HG03060 (cell line): ENCODE data around the gene SDR39U1.
A peak's percentile ranks its signal among the peaks of the same experiment; 100 is the strongest.

Experiments
- ATAC-seq: cut with Tn5 transposase; IDR thresholded peaks from one replicate; pipeline ENCODE4 v1.9.1; 2021; ENCODE audit warnings: low read depth, moderate number of reproducible peaks; ENCODE audit not compliant: unreplicated experiment

SDR39U1 gene

GRCh38 chr14:24430143-24430681 lies 12.4 kb downstream of the SDR39U1 start:
- ATAC-seq, result peak; percentile 15

DNA sequence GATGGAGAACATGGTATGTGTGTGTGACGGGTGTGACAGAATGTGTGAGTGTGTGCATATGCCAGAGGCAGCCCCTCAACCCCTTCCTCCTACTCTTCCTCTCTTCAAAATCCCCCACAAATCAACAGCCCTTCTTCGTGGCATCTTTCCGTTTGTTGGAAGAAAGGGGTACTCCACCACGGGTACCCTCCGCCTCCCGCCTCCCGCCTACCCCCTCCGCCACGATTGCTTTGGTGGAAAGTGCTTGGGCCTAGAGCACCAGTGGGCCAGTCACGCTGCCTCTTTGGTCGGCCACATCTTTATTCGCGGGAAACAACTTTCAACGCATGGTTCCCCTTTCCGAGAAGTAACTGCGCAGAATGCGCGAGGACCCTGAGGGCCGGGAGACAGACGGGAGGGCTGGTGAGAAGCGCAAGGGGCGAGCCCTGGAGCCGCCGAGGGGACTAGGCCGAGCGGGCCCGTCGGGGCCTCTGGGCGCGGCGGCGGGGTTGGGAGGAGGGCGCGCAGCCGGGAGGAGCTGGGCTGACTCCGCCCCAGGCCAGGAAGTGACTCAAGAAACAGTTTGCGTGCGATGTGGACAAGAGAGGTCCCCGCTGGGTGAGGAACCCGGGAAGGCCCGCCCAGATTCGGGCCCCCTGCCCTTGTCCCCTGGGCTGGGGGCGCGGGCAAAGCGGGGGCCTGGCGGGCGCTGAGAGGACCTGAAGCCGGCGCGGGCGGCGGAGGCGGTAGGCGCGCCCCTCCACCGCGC lies 13.0 kb downstream of the SDR39U1 start, which contains the start of the genes CBLN3 and KHNYN:
Gene CBLN3, minus strand, starts transcription at position 274 of the 748 bp plus-strand sequence. CDS start 614 bp downstream, outside the sequence.
Gene KHNYN, plus strand, starts transcription at position 560 of the 748 bp plus-strand sequence. CDS start 777 bp downstream, outside the sequence.
- peak; percentile 63 for ATAC-seq

DNA sequence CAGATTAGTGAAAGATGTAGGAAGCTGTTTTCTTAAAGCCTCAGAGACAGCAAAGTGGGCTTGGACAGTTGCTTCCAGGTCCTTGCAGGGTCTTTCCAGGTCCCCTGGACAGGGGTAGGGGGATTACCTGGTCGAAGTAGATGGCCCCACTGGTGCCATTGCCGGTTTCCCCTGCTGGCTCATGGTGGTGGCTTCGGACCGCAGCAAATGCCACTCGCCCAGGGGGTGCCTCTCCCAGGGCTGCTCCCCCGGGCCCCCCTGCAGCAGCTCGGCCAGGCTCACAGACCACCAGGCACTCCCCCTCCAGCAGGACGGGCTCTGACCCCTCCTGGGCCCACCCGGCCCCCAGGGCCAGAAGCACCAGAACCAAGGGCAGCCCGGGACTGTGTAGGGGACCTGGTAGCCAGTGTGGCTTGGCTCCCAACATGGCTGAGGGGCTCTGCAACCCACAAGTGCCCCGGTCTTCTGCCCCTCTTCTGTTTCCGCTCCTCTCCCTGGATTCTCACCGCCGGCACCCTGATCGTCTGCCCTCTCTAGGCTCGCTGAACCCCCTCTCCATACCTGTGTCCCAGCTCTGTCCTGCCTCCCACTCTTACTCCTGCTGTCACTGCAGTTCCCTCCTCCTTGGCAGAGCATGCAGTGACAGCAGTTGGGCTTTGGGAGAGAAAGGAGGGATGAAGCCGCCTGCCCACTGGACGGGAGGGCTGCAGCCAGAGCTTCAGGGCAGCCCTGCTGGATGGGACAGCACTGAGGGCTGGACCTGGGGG lies 13.8 kb downstream of the SDR39U1 start:
- ATAC-seq, result no peak

- ATAC-seq, result no peak
Observed at GRCh38 chr14:24427537-24428508, 14.8 kb downstream of the SDR39U1 start.

- no peak for ATAC-seq
Observed at GRCh38 chr14:24426912-24427536, 15.6 kb downstream of the SDR39U1 start.

DNA sequence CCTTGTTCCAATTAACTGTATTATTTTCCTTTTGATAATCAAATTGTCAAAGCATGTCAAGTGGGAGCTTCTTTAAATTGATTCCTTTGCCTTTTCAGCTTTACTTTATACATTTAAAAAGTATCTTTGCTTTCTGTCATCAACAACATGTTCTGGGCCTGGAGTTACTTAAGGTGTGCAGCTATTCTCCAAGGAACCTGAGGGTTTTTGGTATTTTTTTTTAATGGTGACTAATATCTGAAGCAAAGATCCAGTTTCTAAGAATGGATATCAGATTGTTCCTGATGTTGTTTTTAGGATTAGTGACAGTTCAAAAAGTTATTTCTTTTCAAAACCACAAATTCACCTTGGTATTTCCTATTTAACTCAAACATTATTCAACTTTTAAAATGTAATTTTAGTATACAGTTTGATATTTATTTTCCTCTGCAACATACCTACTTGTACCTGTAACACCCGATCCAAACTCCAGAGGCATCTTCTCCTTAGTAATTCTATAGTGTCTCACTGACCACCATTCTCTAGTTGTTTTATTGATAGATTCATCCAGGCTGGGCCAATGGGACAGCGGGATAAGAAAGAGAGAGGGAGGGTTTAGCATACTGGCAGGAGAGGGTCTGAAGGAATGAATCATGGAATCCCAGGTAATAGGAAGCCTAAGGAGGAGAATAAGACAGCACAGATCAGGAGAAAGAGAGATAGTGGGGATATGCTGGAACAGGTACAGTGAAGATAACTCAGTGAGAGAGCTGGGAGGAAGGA lies 16.2 kb downstream of the SDR39U1 start:
- no peak for ATAC-seq

GRCh38 chr14:24425704-24426103 lies 16.9 kb downstream of the SDR39U1 start:
- no peak for ATAC-seq

- ATAC-seq, result no peak
Observed at GRCh38 chr14:24422694-24423601, 19.6 kb downstream of the SDR39U1 start.

- no peak for ATAC-seq
Observed at GRCh38 chr14:24422261-24422660, 20.3 kb downstream of the SDR39U1 start.

DNA sequence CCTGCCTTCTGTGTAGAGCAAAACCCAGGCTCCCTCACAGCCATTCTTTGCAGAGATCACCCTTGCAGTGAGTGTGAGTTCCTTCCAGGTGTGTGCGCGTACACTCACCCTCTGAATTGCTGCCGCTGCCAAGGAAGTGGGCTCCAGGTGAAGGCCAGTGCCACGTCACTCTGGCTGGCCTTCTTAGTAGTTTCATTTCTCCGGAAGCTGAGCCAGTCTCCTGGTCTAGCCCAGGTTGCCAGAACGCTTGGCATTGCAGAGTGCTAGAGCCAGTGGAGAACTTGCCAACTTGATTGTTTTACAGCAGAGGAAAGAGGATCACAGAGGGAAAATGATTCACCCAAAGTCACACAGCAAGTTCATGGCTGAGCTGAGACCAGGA lies 24.1 kb downstream of the SDR39U1 start:
- no peak for ATAC-seq

GRCh38 chr14:24417832-24418491 lies 24.6 kb downstream of the SDR39U1 start:
- no peak for ATAC-seq

- no peak for ATAC-seq
Observed at GRCh38 chr14:24416932-24417619, 25.5 kb downstream of the SDR39U1 start.

DNA sequence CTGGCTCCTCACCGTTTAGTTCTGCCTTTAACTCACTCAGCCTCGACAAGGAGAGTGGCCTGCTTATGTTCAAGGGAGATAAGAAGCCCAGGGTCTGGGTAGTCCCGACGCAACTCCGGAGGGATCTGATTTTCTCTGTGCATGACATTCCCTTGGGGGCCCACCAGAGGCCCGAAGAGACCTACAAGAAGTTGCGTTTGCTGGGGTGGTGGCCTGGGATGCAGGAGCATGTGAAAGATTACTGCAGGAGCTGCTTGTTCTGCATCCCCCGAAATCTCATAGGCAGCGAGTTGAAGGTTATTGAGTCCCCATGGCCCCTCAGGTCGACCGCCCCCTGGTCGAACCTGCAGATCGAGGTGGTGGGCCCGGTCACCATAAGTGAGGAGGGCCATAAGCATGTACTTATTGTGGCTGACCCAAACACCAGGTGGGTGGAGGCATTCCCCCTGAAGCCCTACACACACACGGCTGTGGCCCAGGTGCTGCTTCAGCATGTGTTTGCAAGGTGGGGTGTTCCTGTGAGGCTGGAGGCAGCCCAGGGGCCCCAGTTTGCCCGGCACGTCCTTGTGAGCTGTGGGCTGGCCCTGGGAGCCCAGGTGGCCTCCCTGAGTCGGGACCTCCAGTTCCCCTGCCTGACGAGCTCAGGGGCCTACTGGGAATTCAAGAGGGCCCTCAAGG lies 26.2 kb downstream of the SDR39U1 start:
- ATAC-seq, result no peak

GRCh38 chr14:24415421-24416253 lies 26.9 kb downstream of the SDR39U1 start:
- ATAC-seq, result no peak

GRCh38 chr14:24414732-24415420 lies 27.7 kb downstream of the SDR39U1 start:
- ATAC-seq, result no peak
